Lower lobe of right lung (tissue), 2 donors: ENCODE measurements around the gene TYK2. TPM values are rescaled to one million over a fixed set of nuclear protein-coding genes. Genes with fewer than 3 reads are reported as not detected.
A peak's percentile ranks its signal among the peaks of the same experiment; 100 is the strongest.
"Not testable (repeated sequence)": the region's sequence is repeated elsewhere in the genome, so short reads cannot be mapped to it uniquely, and the experiment has no call there.

Source experiments
- ATAC-seq, 2 donors: fragments of 200-7000 bp; cut with Tn5 transposase; one replicate each; pipeline ENCODE4 v1.9.1; 2020 to 2022; ENCODE audit warnings: mild to moderate bottlenecking in 2 of 2, moderate library complexity in 2 of 2
- DNase-seq: peaks from one replicate; pipeline ENCODE4 v3.0.0-alpha.2; 2020
- H3K27ac ChIP-seq: fragments of 200-600 bp; one replicate; pipeline ENCODE4 v1.8.0; 2022
- H3K27me3 ChIP-seq: fragments of 200-600 bp; one replicate; pipeline ENCODE4 v1.8.0; 2022; ENCODE audit warnings: low read depth
- H3K36me3 ChIP-seq: fragments of 200-600 bp; one replicate; pipeline ENCODE4 v1.8.0; 2022; ENCODE audit warnings: mild to moderate bottlenecking
- H3K4me1 ChIP-seq: fragments of 200-600 bp; one replicate; pipeline ENCODE4 v1.8.0; 2022
- H3K4me3 ChIP-seq: fragments of 200-600 bp; one replicate; pipeline ENCODE4 v1.8.0; 2022; ENCODE audit warnings: mild to moderate bottlenecking
- H3K9me3 ChIP-seq: fragments of 200-600 bp; one replicate; pipeline ENCODE4 v1.8.0; 2022
- CTCF ChIP-seq: fragments of 200-600 bp; IDR thresholded peaks from one replicate; pipeline ENCODE4 v1.8.0; 2022; ENCODE audit warnings: antibody characterized with exemption, mild to moderate bottlenecking
- intact Hi-C: fragments of 100-400 bp; cut with DNase I; formaldehyde crosslinking; loops from one replicate; pipeline ENCODE4 v1.11.0; 2022
- total RNA-seq: library from RNA; stranded (reverse); fragmentation: NEBNext Ultra II Directional; extraction: Animal tissue kit (Norgen Biotek cat#: 25700); gene quantifications from one replicate; pipeline ENCODE4 v1.2.1, GENCODE V29; 2021
- donor health status: DM: no; HTN: yes; CAD: no; lungs with severe emphysema.

TYK2 gene
- total RNA-seq, 1 donor from 2014 or later = 164 TPM

- no peak for TF ChIP-seq CTCF
- no peak overlapping the region for H3K4me3 ChIP-seq
- no peaks in the 10 kb centered on the region for H3K9me3 ChIP-seq
- peaks cover 21% of the 10 kb centered on the region for H3K27me3 ChIP-seq
- peak overlapping the region; percentile 53 for H3K27ac ChIP-seq
- H3K4me1 ChIP-seq = peaks cover 38% of the 10 kb centered on the region
- H3K36me3 ChIP-seq = no peaks in the 10 kb centered on the region
- ATAC-seq (no peak), DNase-seq (no peak)
- intact Hi-C loops = no loop called here
Observed at GRCh38 chr19:10412257-10412977, 32.0 kb upstream of the TYK2 start.

- DNase-seq, intact Hi-C loops, H3K4me3 ChIP-seq, H3K27ac ChIP-seq, H3K9me3 ChIP-seq, H3K36me3 ChIP-seq, ATAC-seq: not testable (repeated sequence)
- Histone ChIP-seq H3K4me1 (peaks cover 39% of the 10 kb centered on the region), H3K27me3 (peaks cover 13% of the 10 kb centered on the region)
Observed at GRCh38 chr19:10411224-10411623, 30.9 kb upstream of the TYK2 start.

DNA sequence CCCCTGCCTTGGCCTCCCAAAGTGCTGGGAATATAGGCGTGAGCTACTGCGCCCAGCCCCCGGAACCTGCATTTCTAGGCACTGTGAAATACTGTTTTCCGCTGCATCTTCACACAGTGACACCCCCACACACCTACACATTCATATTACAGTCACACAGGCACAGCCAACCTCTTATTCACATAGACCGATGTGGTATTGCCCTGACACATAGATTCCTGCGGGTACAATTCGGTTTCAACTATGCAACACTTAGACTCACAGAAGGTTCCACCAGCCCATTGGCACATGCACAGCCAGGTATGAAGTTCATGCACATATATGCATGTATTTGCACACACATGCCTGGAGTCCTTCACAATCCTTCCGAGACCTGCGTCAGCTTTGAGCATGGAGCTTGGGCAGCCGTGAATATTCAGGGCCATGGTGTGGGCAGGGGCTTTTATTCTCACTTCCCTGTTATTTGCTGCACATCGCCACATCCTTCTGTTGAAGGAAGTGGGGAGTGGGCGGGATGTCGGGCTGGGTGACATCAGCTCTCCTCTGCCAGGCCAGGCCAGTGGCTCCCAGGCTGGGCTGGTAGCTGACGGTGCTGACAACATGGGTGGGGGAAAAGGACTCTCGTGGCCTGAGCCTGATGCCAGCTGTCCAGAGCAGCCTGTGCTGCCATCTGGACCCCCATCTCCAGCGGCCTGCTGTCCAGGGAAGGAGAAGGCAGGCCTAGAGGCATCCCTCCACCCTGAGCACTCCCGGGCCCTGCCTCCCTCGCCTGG lies 28.3 kb upstream of the TYK2 start:
- H3K27ac ChIP-seq = peak overlapping the region; percentile 76
- DNase-seq = peak; percentile 84
- H3K27me3 ChIP-seq = peaks cover 17% of the 10 kb centered on the region
- TF ChIP-seq CTCF = no peak
- H3K36me3 ChIP-seq = no peaks in the 10 kb centered on the region
- H3K4me3 ChIP-seq = peak overlapping the region; percentile 5
- H3K9me3 ChIP-seq = no peaks in the 10 kb centered on the region
- intact Hi-C loops = no loop called here
- ATAC-seq = peak; percentile 46 to 66
- H3K4me1 ChIP-seq = peaks cover 51% of the 10 kb centered on the region

- peaks cover 17% of the 10 kb centered on the region for H3K27me3 ChIP-seq
- H3K4me1 ChIP-seq = peaks cover 57% of the 10 kb centered on the region
- ATAC-seq (no peak), DNase-seq (no peak)
- intact Hi-C loops = no loop called here
- no peak for TF ChIP-seq CTCF
- no peaks in the 10 kb centered on the region for H3K9me3 ChIP-seq
- H3K27ac ChIP-seq = no peak overlapping the region
- H3K4me3 ChIP-seq = no peak overlapping the region
- H3K36me3 ChIP-seq = no peaks in the 10 kb centered on the region
Observed at GRCh38 chr19:10407096-10407495, 26.7 kb upstream of the TYK2 start.

DNA sequence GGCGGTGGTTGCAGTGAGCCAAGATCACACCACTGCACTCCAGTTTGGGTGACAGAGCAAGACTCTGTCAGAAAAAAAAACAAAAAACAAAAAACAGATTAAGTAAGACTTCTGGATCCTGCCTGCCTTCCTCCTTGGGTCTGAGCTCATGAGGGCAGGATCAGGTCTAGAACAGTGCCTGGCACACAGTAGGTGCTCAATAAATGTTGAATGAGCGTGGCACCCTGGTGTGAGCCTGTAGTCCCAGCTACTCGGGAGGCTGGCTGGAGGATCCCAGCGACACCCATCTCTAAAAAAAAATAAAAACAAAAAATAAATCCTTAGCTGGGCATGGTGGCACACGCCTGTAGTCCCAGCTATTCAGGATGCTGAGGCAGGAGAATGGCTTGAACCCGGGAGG lies 25.8 kb upstream of the TYK2 start:
- H3K9me3 ChIP-seq = no peaks in the 10 kb centered on the region
- no peak overlapping the region for H3K27ac ChIP-seq
- H3K4me1 ChIP-seq = peaks cover 66% of the 10 kb centered on the region
- ATAC-seq = no peak
- DNase-seq = no peak
- TF ChIP-seq CTCF = no peak
- no peak overlapping the region for H3K4me3 ChIP-seq
- H3K27me3 ChIP-seq = peaks cover 17% of the 10 kb centered on the region
- intact Hi-C loops = no loop called here
- H3K36me3 ChIP-seq = no peaks in the 10 kb centered on the region
